GM23338 (cell line): Measurements from ENCODE around the gene PTPRN2. TPM values are rescaled to one million over a fixed set of nuclear protein-coding genes. Genes with fewer than 3 reads are reported as not detected.

Experiments
- ATAC-seq: fragments of 200-7000 bp; cut with Tn5 transposase; 3 replicates; pipeline ENCODE4 v1.9.1; 2020
- DNase-seq: peaks from one replicate; pipeline ENCODE4 v3.0.0-alpha.2; 2015; ENCODE audit warnings: low spot score
- H2AFZ ChIP-seq: fragments of 200-600 bp; sonication (generic); 2 replicates; pipeline ENCODE4 v1.8.0; 2016; ENCODE audit warnings: antibody characterized with exemption, mild to moderate bottlenecking, moderate library complexity
- H3F3A ChIP-seq: fragments of 200-600 bp; sonication (generic); replicated peaks from 2 replicates; pipeline ENCODE4 v1.8.0; 2017; ENCODE audit warnings: antibody characterized with exemption, mixed run types, low read depth
- H3K27ac ChIP-seq: fragments of 200-600 bp; sonication (generic); 2 replicates; pipeline ENCODE4 v1.6.1; 2016; ENCODE audit warnings: low read depth
- H3K27me3 ChIP-seq: fragments of 200-600 bp; sonication (generic); 2 replicates; pipeline ENCODE4 v1.8.0; 2016; ENCODE audit warnings: mild to moderate bottlenecking, mixed run types, moderate library complexity; ENCODE audit not compliant: insufficient read depth
- H3K36me3 ChIP-seq: fragments of 200-600 bp; sonication (generic); 2 replicates; pipeline ENCODE4 v1.8.0; 2016; ENCODE audit warnings: mild to moderate bottlenecking; ENCODE audit not compliant: insufficient read depth
- H3K4me1 ChIP-seq: fragments of 200-600 bp; sonication (generic); 2 replicates; pipeline ENCODE4 v1.8.0; 2016; ENCODE audit warnings: mild to moderate bottlenecking, moderate library complexity; ENCODE audit not compliant: insufficient read depth
- H3K4me2 ChIP-seq: fragments of 200-600 bp; sonication (generic); 2 replicates; pipeline ENCODE4 v1.7.1; 2017; ENCODE audit warnings: mixed run types
- H3K4me3 ChIP-seq: fragments of 200-600 bp; sonication (generic); 2 replicates; pipeline ENCODE4 v1.6.1; 2016; ENCODE audit warnings: mixed run types
- H3K79me2 ChIP-seq: fragments of 200-600 bp; sonication (generic); replicated peaks from 2 replicates; pipeline ENCODE4 v1.8.0; 2017; ENCODE audit warnings: mild to moderate bottlenecking; ENCODE audit not compliant: insufficient read depth
- H3K9me2 ChIP-seq: fragments of 200-600 bp; sonication (generic); 2 replicates; pipeline ENCODE4 v1.8.0; 2017; ENCODE audit not compliant: insufficient read depth
- H4K20me1 ChIP-seq: fragments of 200-600 bp; sonication (generic); replicated peaks from 2 replicates; pipeline ENCODE4 v1.8.0; 2017; ENCODE audit warnings: mild to moderate bottlenecking; ENCODE audit not compliant: insufficient read depth
- H3K27ac Mint-ChIP-seq: 2 replicates; pipeline ENCODE4 v1.8.0; 2020; ENCODE audit warnings: inconsistent platforms, mild to moderate bottlenecking, moderate library complexity, mixed read lengths
- H3K27me3 Mint-ChIP-seq: 3 replicates; pipeline ENCODE4 v1.8.0; 2022; ENCODE audit warnings: low read depth, mild to moderate bottlenecking, moderate library complexity, mixed read lengths, inconsistent platforms; ENCODE audit not compliant: insufficient read depth, poor library complexity
- H3K36me3 Mint-ChIP-seq: 3 replicates; pipeline ENCODE4 v1.8.0; 2021; ENCODE audit warnings: low read depth, mild to moderate bottlenecking, inconsistent platforms, moderate library complexity, mixed read lengths
- H3K4me1 Mint-ChIP-seq: 3 replicates; pipeline ENCODE4 v1.8.0; 2020; ENCODE audit warnings: mild to moderate bottlenecking, inconsistent platforms, mixed read lengths
- H3K4me3 Mint-ChIP-seq: 3 replicates; pipeline ENCODE4 v1.8.0; 2021; ENCODE audit warnings: moderate library complexity, mild to moderate bottlenecking, inconsistent platforms, mixed read lengths
- H3K9me3 Mint-ChIP-seq: 3 replicates; pipeline ENCODE4 v1.8.0; 2020; ENCODE audit warnings: moderate library complexity, mild to moderate bottlenecking, inconsistent platforms, mixed read lengths
- EZH2phosphoT487 ChIP-seq: fragments of 200-600 bp; sonication (generic); IDR thresholded peaks from one replicate; pipeline ENCODE4 v1.8.1; 2018; ENCODE audit warnings: antibody characterized with exemption; ENCODE audit not compliant: unreplicated experiment
- POLR2AphosphoS5 ChIP-seq: IDR thresholded peaks from 2 replicates; pipeline ENCODE4 v1.6.1; 2016; ENCODE audit warnings: antibody characterized with exemption, low read depth
- polyA plus RNA-seq: library from polyadenylated mRNA; unstranded; fragments of >200 nt; fragmentation: Nextera tagmentation; extraction: Ambion mirVana; gene quantifications from 2 replicates; pipeline ENCODE4 v1.2.1, GENCODE V29; 2016
- total RNA-seq: library from RNA; depleted of rRNA; stranded (reverse); fragments of >200 nt; shearing (Covaris generic); gene quantifications from 2 replicates; pipeline ENCODE4 v1.2.3, GENCODE V29; 2014
- TF ChIP-seq, protein P1 (sequence below): fragments of 250-450 bp; sonication (Bioruptor Pico); IDR thresholded peaks from 2 replicates; pipeline ENCODE4 v1.5.0; 2020; ENCODE audit warnings: mild to moderate bottlenecking, moderate library complexity
- TF ChIP-seq, protein P2 (sequence below): IDR thresholded peaks from one replicate; pipeline ENCODE4 v1.6.1; 2018; ENCODE audit warnings: antibody characterized with exemption; ENCODE audit not compliant: unreplicated experiment

PTPRN2 gene
- total and polyA plus RNA-seq, 2 experiments from 2014 or later = 0.87 to 4.0 TPM

DNA sequence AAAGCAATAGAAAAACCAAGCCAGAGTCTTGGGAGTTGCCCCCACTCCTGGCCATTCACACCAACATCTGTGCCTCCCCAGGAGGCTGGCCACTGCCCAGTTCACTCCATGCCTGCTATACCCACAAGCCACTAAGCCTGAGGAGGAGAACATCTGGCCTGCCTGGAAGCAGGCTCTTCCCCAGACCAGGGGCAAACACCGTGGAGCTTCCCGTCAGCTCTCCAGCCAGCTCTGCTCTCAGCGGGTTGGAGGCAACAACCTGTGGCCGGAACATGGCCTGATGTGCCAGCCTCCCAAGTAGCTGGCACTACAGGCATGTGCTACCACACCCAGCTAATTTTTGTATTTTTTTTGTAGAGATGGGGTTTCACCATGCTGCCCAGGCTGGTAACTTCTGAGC is 9.1 kb upstream of the PTPRN2 start (continued):
- TF ChIP-seq, protein P1, sequence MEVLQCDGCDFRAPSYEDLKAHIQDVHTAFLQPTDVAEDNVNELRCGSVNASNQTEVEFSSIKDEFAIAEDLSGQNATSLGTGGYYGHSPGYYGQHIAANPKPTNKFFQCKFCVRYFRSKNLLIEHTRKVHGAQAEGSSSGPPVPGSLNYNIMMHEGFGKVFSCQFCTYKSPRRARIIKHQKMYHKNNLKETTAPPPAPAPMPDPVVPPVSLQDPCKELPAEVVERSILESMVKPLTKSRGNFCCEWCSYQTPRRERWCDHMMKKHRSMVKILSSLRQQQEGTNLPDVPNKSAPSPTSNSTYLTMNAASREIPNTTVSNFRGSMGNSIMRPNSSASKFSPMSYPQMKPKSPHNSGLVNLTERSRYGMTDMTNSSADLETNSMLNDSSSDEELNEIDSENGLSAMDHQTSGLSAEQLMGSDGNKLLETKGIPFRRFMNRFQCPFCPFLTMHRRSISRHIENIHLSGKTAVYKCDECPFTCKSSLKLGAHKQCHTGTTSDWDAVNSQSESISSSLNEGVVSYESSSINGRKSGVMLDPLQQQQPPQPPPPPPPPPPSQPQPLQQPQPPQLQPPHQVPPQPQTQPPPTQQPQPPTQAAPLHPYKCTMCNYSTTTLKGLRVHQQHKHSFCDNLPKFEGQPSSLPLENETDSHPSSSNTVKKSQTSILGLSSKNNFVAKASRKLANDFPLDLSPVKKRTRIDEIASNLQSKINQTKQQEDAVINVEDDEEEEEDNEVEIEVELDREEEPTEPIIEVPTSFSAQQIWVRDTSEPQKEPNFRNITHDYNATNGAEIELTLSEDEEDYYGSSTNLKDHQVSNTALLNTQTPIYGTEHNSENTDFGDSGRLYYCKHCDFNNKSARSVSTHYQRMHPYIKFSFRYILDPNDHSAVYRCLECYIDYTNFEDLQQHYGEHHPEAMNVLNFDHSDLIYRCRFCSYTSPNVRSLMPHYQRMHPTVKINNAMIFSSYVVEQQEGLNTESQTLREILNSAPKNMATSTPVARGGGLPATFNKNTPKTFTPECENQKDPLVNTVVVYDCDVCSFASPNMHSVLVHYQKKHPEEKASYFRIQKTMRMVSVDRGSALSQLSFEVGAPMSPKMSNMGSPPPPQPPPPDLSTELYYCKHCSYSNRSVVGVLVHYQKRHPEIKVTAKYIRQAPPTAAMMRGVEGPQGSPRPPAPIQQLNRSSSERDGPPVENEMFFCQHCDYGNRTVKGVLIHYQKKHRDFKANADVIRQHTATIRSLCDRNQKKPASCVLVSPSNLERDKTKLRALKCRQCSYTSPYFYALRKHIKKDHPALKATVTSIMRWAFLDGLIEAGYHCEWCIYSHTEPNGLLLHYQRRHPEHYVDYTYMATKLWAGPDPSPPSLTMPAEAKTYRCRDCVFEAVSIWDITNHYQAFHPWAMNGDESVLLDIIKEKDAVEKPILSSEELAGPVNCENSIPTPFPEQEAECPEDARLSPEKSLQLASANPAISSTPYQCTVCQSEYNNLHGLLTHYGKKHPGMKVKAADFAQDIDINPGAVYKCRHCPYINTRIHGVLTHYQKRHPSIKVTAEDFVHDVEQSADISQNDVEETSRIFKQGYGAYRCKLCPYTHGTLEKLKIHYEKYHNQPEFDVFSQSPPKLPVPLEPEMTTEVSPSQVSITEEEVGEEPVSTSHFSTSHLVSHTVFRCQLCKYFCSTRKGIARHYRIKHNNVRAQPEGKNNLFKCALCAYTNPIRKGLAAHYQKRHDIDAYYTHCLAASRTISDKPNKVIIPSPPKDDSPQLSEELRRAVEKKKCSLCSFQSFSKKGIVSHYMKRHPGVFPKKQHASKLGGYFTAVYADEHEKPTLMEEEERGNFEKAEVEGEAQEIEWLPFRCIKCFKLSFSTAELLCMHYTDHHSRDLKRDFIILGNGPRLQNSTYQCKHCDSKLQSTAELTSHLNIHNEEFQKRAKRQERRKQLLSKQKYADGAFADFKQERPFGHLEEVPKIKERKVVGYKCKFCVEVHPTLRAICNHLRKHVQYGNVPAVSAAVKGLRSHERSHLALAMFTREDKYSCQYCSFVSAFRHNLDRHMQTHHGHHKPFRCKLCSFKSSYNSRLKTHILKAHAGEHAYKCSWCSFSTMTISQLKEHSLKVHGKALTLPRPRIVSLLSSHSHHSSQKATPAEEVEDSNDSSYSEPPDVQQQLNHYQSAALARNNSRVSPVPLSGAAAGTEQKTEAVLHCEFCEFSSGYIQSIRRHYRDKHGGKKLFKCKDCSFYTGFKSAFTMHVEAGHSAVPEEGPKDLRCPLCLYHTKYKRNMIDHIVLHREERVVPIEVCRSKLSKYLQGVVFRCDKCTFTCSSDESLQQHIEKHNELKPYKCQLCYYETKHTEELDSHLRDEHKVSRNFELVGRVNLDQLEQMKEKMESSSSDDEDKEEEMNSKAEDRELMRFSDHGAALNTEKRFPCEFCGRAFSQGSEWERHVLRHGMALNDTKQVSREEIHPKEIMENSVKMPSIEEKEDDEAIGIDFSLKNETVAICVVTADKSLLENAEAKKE (CRISPR knock-in tag) = no peak
- TF ChIP-seq POLR2AphosphoS5 = no peak
- TF ChIP-seq, protein P2, sequence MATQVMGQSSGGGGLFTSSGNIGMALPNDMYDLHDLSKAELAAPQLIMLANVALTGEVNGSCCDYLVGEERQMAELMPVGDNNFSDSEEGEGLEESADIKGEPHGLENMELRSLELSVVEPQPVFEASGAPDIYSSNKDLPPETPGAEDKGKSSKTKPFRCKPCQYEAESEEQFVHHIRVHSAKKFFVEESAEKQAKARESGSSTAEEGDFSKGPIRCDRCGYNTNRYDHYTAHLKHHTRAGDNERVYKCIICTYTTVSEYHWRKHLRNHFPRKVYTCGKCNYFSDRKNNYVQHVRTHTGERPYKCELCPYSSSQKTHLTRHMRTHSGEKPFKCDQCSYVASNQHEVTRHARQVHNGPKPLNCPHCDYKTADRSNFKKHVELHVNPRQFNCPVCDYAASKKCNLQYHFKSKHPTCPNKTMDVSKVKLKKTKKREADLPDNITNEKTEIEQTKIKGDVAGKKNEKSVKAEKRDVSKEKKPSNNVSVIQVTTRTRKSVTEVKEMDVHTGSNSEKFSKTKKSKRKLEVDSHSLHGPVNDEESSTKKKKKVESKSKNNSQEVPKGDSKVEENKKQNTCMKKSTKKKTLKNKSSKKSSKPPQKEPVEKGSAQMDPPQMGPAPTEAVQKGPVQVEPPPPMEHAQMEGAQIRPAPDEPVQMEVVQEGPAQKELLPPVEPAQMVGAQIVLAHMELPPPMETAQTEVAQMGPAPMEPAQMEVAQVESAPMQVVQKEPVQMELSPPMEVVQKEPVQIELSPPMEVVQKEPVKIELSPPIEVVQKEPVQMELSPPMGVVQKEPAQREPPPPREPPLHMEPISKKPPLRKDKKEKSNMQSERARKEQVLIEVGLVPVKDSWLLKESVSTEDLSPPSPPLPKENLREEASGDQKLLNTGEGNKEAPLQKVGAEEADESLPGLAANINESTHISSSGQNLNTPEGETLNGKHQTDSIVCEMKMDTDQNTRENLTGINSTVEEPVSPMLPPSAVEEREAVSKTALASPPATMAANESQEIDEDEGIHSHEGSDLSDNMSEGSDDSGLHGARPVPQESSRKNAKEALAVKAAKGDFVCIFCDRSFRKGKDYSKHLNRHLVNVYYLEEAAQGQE = no peak
- TF ChIP-seq EZH2phosphoT487 = no peak

DNA sequence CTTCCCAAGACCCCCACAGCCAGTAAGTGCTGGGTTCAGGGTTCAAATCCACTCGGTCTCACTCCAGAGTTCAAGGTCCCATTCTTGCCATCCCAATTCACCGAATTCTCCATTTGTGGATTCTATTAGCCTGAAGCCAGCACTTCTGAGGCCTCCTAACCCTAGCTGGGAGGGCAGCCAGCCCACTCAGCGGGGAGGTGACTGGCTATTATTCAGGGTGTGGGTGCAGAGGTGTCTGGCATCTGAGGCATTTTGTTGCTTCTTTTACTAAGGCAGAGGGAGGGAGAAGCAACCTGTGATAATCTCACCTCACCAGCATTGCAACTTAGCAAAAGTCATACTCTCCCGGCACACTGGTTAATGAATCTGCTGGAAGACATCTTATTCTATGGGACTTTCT is 8.7 kb upstream of the PTPRN2 start:
- Histone ChIP-seq H3K27ac (no peak overlapping the region), H4K20me1 (no peaks in the 10 kb centered on the region; the same call in 1 of the 2 replicates), H2AFZ (no peak overlapping the region), H3K79me2 (no peaks in the 10 kb centered on the region), H3K9me2 (0 out of 2 replicates have a peak, but pooled peaks cover 12% of the 10 kb centered on the region), H3K36me3 (no peaks in the 10 kb centered on the region), H3K4me1 (no peaks in the 10 kb centered on the region), H3F3A (no peaks in the 10 kb centered on the region), H3K4me3 (no peak overlapping the region), H3K27me3 (peaks cover 26% of the 10 kb centered on the region), H3K4me2 (no peak overlapping the region)
- Mint-ChIP-seq H3K9me3 (peaks cover 12% of the 10 kb centered on the region), H3K27ac (no peak overlapping the region), H3K4me1 (no peaks in the 10 kb centered on the region), H3K27me3 (peaks cover 11% of the 10 kb centered on the region), H3K4me3 (no peak overlapping the region; the same call in 2 of the 3 replicates), H3K36me3 (peaks cover 12% of the 10 kb centered on the region)
- no peak for DNase-seq
- no peak for ATAC-seq
- TF ChIP-seq, protein P1 (CRISPR knock-in tag) = no peak
